ELF-1 (cell line): ENCODE results near the gene RPN1.

Source experiments
- DNase-seq: peaks from one replicate; pipeline ENCODE4 v3.0.0-alpha.2; 2016; ENCODE audit warnings: low read depth, low spot score

RPN1 gene

DNA sequence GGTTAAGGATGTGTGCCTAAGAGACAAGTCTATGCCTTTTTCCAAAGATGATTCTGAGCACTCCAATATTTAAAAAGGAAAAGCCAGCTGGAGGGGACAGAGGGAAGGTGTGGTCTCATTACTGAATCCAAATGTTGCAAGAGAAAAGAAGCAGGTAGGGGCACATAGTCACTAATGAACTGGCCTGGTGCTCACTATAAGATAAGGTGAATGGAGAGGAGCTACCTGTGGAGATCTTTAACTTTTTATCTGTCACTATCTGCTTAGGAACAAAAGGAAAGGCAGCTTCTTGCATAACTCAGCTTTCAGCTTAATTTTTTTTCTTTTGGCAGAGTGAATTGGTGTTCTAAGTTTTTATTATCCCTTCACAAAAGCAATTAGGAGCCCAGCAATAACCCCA is 69.1 kb downstream of the RPN1 start:
- no peak for DNase-seq

DNA sequence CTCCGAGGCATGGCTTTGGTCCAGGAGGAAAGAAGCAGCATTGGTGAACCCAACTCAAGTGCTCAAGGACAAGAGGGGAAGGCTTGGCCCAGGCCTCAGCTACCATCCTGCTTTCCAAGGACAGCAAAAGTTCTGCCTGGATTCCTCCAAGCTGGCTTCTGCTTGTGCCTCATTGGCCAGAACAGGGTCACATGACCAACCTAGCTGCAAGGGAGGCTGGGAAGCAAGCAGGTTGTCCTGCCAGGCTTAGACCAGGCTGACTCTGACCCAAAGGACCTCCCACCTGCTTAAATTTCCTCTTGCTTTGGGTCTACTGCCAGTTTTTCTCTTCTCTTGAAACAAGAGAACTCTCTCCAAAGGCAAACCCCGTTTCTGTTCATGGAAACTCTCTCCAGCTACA is 70.7 kb downstream of the RPN1 start:
- no peak for DNase-seq

DNA sequence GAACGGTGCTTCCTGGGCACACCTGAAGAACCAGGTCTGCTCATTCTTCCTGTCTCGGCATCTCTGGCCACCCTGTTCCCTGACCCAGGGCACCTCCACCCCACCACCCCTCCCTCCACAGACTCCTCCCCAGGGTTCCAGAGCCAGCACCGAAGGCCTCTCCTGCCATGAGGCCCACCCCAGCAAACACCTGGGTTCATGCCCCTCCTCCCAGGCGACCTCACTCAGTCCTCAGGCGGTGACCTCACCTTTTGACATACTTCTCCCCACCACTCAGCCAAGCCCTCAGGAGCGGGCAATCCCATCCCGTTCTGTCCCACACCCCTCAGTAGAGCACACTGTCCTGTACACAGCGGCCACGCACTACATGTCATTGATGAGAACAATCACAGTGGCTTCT is 72.3 kb downstream of the RPN1 start:
- DNase-seq = no peak

DNA sequence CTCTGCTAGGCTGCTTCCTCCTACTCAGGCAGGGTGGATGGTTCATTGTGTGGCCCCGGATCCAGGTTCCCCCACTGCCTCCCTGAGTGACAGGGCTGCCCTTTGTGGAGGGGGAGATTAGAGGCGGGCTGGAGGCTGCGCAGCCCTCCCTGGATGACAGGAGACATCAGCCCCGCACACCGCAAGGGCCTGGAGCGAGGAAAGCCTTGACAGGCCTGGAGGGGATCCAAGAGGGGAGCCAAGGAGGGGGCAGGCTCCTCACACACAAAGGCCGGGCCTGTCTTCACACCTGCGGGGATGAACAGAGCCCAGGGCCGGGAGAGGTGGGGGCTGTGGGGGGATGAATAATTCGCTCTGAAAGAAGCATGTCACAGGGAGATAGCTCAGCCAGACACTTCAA is 72.9 kb downstream of the RPN1 start:
- DNase-seq = peak; percentile 80

DNA sequence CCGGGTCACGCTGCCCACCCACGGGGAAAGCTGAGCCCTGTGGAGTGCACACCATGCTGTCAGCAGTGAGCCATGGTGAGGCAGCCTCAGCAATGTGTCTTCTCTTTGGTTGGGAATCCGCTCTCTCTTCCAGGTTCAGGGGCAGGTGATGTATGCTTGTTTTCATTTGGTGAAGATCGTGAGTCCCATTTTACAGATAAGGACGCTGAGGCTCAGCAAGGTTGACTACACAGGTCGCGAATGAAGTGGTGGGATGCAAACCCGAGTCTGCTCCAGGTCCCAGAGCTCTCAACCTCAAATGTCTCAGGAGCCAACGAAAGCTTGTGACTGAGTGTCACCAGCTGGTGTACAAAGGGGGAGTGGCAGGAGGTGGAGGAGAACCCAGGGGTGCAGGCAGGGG is 74.3 kb downstream of the RPN1 start:
- DNase-seq = no peak

DNA sequence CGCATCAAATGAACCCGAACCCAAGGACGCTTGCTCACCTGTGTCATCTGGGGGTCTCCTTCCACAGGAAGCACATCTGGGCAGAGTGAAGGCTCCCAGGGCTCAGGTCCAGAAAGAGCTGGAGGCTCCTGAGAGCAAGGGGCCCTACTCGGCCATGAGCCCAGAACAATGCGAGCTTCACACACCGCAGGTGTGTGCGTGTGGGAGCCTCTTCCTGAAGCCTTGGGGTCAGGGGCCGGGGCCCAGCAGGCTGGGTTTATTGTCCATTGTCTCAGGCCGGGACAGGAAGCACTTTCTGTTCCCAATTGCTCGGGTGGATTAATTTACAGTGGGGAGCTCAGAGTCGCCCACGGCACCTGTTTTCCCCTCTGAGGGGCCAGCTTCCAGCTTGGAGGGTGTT is 74.8 kb downstream of the RPN1 start:
- DNase-seq = no peak

DNA sequence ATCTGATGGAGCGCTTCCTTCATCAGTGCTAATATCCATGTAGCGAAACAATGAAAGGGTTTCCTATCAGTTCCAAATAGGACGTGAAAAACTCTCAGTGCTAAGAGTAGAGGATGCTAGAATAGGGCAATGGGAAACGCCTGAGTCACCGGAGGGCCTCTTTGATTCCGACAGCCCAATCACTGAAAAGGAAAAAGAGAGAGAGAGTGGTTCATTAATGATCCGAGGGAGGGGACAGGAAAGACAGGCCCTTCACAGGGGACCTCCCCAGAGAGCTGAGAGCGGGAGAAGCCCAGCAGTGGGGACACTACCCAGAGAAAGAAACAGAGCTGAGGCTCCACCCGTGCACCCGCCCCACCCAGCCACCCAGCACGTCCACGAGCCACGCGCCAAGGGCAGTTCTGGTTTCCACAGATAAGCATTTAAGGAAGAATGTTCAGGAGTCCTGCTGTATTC is 76.9 kb downstream of the RPN1 start:
- DNase-seq = no peak

DNA sequence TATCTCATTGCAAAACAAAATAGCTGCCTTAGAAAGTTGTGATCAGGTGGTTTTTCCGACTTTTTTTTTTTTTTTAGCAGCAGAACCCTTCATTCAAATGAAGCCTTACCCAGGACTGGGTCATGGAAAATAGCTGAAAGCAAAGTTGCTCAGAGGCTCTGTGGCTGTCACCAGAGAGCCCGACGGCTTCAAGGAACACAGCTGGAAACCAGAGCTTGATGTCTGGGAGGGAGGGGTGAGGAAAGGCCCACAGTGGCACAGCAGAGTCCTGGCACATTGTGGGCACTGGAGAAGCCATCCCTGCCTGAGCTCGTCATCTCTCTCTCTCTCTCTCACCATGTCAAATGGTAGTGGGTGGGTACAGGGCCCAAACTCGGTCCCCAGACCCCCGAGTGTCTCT is 77.5 kb downstream of the RPN1 start:
- DNase-seq = no peak

DNA sequence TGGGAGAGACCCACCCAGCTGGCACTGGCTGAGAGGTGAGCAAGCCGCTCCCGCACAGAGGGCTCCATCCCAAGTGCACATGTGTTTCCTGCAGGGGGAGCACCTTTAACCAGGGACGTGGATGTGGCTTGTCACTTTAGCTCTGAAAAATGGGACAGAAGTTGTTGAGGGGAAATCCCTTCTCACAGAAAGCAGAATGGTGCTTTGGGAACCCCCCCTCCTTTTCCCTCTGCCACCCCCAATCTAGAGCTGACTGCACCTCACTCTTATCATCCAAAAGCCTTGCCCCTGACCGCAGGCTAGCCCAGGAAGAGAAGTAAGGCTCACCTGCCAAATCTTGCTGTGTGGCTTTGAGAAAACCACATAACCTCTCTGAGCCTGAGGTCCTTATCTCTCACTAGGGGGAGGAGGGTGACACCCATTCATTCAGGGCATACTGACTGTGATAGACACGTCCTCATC is 77.9 kb downstream of the RPN1 start:
- peak; percentile 55 for DNase-seq

DNA sequence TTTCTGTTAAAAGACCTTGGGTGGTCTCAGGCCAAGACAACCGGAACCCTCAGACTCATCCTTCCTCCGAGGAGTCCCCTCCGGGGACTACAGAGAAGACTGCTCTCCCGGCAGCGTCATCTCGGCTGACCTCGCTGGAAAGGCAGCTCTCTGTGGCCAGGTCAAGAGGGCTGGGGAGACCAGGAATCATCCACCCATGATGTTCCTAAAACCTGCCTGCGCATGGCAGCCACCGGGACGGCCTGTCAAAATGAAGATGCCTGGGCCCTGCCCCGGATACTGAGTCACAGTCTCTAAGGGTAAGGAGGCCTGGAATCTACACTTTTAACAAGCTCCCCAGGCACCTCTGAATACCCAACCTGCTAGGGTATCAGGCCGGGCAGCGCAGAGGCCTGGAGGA is 78.6 kb downstream of the RPN1 start:
- no peak for DNase-seq
